ENCODE results near the gene CLCA4. TPM values are rescaled to one million over a fixed set of nuclear protein-coding genes. Genes with fewer than 3 reads are reported as not detected.

The CLCA4 gene
- total RNA-seq, 1 donor from 2014 or later: not detected

GRCh38 chr1:86567341-86567740, 20.5 kb downstream of the CLCA4 start:
- no peak for DNase-seq (ENCODE audit: low spot score, unreplicated experiment)
- Mint-ChIP-seq H3K4me1 (ENCODE audit: low read depth) (no peaks in the 10 kb centered on the region), H3K36me3 (ENCODE audit: insufficient read depth) (no peaks in the 10 kb centered on the region), H3K27me3 (peaks cover 3% of the 10 kb centered on the region), H3K9me3 (ENCODE audit: low read depth) (no peaks in the 10 kb centered on the region), H3K27ac (no peak overlapping the region), H3K4me3 (ENCODE audit: low read depth) (no peak overlapping the region)
- TF ChIP-seq, protein P1, sequence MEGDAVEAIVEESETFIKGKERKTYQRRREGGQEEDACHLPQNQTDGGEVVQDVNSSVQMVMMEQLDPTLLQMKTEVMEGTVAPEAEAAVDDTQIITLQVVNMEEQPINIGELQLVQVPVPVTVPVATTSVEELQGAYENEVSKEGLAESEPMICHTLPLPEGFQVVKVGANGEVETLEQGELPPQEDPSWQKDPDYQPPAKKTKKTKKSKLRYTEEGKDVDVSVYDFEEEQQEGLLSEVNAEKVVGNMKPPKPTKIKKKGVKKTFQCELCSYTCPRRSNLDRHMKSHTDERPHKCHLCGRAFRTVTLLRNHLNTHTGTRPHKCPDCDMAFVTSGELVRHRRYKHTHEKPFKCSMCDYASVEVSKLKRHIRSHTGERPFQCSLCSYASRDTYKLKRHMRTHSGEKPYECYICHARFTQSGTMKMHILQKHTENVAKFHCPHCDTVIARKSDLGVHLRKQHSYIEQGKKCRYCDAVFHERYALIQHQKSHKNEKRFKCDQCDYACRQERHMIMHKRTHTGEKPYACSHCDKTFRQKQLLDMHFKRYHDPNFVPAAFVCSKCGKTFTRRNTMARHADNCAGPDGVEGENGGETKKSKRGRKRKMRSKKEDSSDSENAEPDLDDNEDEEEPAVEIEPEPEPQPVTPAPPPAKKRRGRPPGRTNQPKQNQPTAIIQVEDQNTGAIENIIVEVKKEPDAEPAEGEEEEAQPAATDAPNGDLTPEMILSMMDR (IDR thresholded peaks at IDR 0.05; ENCODE audit: unreplicated experiment): no peak

- no peak overlapping the region for H3K4me3 Mint-ChIP-seq (ENCODE audit: low read depth)
- no peaks in the 10 kb centered on the region for H3K9me3 Mint-ChIP-seq (ENCODE audit: low read depth)
- H3K27ac Mint-ChIP-seq: no peak overlapping the region
- TF ChIP-seq, protein P1 (IDR thresholded peaks at IDR 0.05; ENCODE audit: unreplicated experiment): no peak
- no peaks in the 10 kb centered on the region for H3K4me1 Mint-ChIP-seq (ENCODE audit: low read depth)
- peaks cover 3% of the 10 kb centered on the region for H3K27me3 Mint-ChIP-seq
- no peaks in the 10 kb centered on the region for H3K36me3 Mint-ChIP-seq (ENCODE audit: insufficient read depth)
- DNase-seq (ENCODE audit: low spot score, unreplicated experiment): no peak
These were observed 21.0 kb downstream of the CLCA4 start for GRCh38 chr1:86567878-86568277.

DNA sequence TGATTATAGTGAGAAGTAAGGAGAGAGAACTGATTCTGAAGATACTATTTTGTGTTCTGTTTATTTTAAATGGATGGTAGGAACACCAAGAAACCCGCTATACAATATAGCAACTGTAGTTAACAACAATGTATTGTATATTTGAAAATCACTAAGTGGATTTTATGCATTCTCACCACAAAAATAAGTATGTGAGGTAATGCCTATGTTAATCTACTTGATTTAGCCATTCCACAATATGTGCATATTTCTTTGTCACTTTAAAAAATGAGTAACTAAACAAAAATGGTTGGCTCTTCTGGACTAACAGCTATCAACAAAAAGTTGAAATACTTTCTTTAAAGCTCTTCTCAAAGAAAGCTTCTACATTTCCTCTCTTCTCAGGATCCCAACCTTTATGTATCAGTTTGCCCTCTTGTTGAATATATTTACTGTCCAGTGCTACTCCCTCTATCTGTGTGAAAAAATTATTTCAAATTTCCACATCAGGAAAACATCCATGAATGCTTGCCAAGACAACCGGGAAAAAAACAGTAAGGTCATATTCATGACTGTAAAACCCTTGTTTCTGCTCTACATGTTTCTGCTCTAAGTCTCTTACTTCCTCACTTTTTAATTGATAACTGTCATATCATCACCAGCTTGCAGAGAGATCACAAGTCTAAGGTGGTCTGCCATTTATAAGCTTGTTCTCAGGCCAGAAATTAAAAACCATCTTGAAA, 27.0 kb downstream of the CLCA4 start:
- no peak overlapping the region for H3K4me3 Mint-ChIP-seq (ENCODE audit: low read depth)
- no peak for DNase-seq (ENCODE audit: low spot score, unreplicated experiment)
- H3K27ac Mint-ChIP-seq: no peak overlapping the region
- H3K4me1 Mint-ChIP-seq (ENCODE audit: low read depth): no peaks in the 10 kb centered on the region
- no peaks in the 10 kb centered on the region for H3K9me3 Mint-ChIP-seq (ENCODE audit: low read depth)
- H3K36me3 Mint-ChIP-seq (ENCODE audit: insufficient read depth): no peaks in the 10 kb centered on the region
- peaks cover 3% of the 10 kb centered on the region for H3K27me3 Mint-ChIP-seq
- TF ChIP-seq, protein P1 (IDR thresholded peaks at IDR 0.05; ENCODE audit: unreplicated experiment): no peak

DNA sequence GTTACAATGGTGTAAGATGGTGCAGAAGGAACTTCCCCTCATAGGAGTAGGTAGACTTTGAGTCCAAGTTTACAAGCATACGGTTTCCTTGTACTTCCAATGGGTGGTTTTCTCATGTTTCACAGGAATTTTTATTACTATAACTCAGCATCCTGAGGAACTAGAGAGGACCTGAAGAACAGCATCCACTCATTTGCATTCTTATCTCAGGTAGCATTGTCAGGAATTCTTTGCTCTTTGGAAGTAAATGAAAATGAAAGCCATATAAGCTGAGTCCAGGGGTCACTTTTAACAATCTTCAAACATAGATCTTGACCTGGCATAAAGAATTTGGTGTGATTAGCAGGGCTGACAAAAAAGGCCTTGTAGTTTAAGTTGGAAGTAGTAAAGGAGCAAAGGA, 34.4 kb downstream of the CLCA4 start:
- peaks cover 3% of the 10 kb centered on the region for H3K4me1 Mint-ChIP-seq (ENCODE audit: low read depth)
- no peaks in the 10 kb centered on the region for H3K27me3 Mint-ChIP-seq
- no peaks in the 10 kb centered on the region for H3K36me3 Mint-ChIP-seq (ENCODE audit: insufficient read depth)
- TF ChIP-seq, protein P1 (IDR thresholded peaks at IDR 0.05; ENCODE audit: unreplicated experiment): no peak
- DNase-seq (ENCODE audit: low spot score, unreplicated experiment): no peak
- H3K9me3 Mint-ChIP-seq (ENCODE audit: low read depth): no peaks in the 10 kb centered on the region
- no peak overlapping the region for H3K4me3 Mint-ChIP-seq (ENCODE audit: low read depth)
- no peak overlapping the region for H3K27ac Mint-ChIP-seq

DNA sequence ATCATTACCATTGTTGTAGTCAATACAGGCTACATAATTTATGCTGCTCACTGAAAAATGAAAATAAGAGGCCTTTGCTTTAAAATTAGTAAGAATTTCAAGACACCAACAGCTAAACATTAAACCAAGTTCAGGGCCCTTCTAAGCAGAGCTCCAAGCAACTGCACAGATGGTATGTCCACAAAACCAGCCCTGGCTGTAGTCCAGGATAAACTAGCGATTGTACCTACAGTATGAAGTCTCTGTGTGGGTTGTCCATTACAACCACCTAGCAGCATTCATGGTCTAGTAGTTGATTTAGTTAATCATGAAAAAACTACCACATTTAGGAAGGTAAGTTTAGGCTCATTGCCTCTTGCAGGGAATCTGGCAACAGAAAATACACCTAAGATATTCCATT, 35.3 kb downstream of the CLCA4 start:
- Mint-ChIP-seq H3K9me3 (ENCODE audit: low read depth) (no peaks in the 10 kb centered on the region), H3K4me1 (ENCODE audit: low read depth) (peaks cover 3% of the 10 kb centered on the region), H3K27me3 (no peaks in the 10 kb centered on the region), H3K36me3 (ENCODE audit: insufficient read depth) (no peaks in the 10 kb centered on the region), H3K4me3 (ENCODE audit: low read depth) (no peak overlapping the region), H3K27ac (no peak overlapping the region)
- TF ChIP-seq, protein P1 (IDR thresholded peaks at IDR 0.05; ENCODE audit: unreplicated experiment): no peak
- DNase-seq (ENCODE audit: low spot score, unreplicated experiment): no peak

Data from progenitor cell of endocrine pancreas (in vitro differentiated cells).